Progenitor cell of endocrine pancreas (in vitro differentiated cells): Measurements from ENCODE around the gene GPLD1. TPM values are rescaled to one million over a fixed set of nuclear protein-coding genes. Genes with fewer than 3 reads are reported as not detected.

Experiments
- DNase-seq: peaks from one replicate; pipeline ENCODE4 v3.0.0; 2021; ENCODE audit warnings: low spot score; ENCODE audit not compliant: unreplicated experiment
- H3K27ac Mint-ChIP-seq: 2 replicates; pipeline ENCODE4 v1.8.0; 2021; ENCODE audit warnings: mild to moderate bottlenecking, moderate library complexity, mixed read lengths
- H3K27me3 Mint-ChIP-seq: 2 replicates; pipeline ENCODE4 v1.8.0; 2021; ENCODE audit warnings: mixed read lengths
- H3K36me3 Mint-ChIP-seq: 2 replicates; pipeline ENCODE4 v1.8.0; 2022; ENCODE audit warnings: mixed read lengths; ENCODE audit not compliant: insufficient read depth
- H3K4me1 Mint-ChIP-seq: 2 replicates; pipeline ENCODE4 v1.8.0; 2021; ENCODE audit warnings: low read depth, mixed read lengths
- H3K4me3 Mint-ChIP-seq: 2 replicates; pipeline ENCODE4 v1.8.0; 2021; ENCODE audit warnings: low read depth, mild to moderate bottlenecking, moderate library complexity, mixed read lengths
- H3K9me3 Mint-ChIP-seq: 2 replicates; pipeline ENCODE4 v1.8.0; 2021; ENCODE audit warnings: low read depth, mixed read lengths
- CTCF ChIP-seq: fragments of 200-600 bp; sonication (generic); IDR thresholded peaks from one replicate; pipeline ENCODE4 v1.5.0; 2021; ENCODE audit warnings: antibody characterized with exemption, mild to moderate bottlenecking; ENCODE audit not compliant: unreplicated experiment
- total RNA-seq: library from RNA; stranded (reverse); gene quantifications from 2 replicates; pipeline ENCODE4 v1.2.1, GENCODE V29; 2021

The GPLD1 gene
- total RNA-seq, 1 donor from 2014 or later = 6.6 TPM

GRCh38 chr6:24472181-24472580, 17.2 kb downstream of the GPLD1 start:
- no peak for TF ChIP-seq CTCF
- Mint-ChIP-seq H3K36me3 (peaks cover 3% of the 10 kb centered on the region), H3K4me3 (no peak overlapping the region), H3K9me3 (no peaks in the 10 kb centered on the region), H3K27ac (no peak overlapping the region), H3K4me1 (no peaks in the 10 kb centered on the region), H3K27me3 (no peaks in the 10 kb centered on the region)
- DNase-seq = no peak

- Mint-ChIP-seq H3K36me3 (no peaks in the 10 kb centered on the region), H3K27ac (no peak overlapping the region), H3K4me1 (no peaks in the 10 kb centered on the region), H3K9me3 (no peaks in the 10 kb centered on the region), H3K27me3 (no peaks in the 10 kb centered on the region), H3K4me3 (no peak overlapping the region)
- DNase-seq = no peak
- no peak for TF ChIP-seq CTCF
Measured at GRCh38 chr6:24469811-24470210, 19.6 kb downstream of the GPLD1 start.

- H3K27ac Mint-ChIP-seq = no peak overlapping the region
- no peaks in the 10 kb centered on the region for H3K36me3 Mint-ChIP-seq
- no peak overlapping the region for H3K4me3 Mint-ChIP-seq
- H3K27me3 Mint-ChIP-seq = no peaks in the 10 kb centered on the region
- H3K4me1 Mint-ChIP-seq = no peaks in the 10 kb centered on the region
- TF ChIP-seq CTCF = no peak
- no peaks in the 10 kb centered on the region for H3K9me3 Mint-ChIP-seq
- no peak for DNase-seq
Measured at GRCh38 chr6:24464253-24465038, 24.9 kb downstream of the GPLD1 start.

GRCh38 chr6:24460966-24461365, 28.4 kb downstream of the GPLD1 start:
- no peaks in the 10 kb centered on the region for H3K4me1 Mint-ChIP-seq
- H3K4me3 Mint-ChIP-seq = no peak overlapping the region
- no peaks in the 10 kb centered on the region for H3K9me3 Mint-ChIP-seq
- no peaks in the 10 kb centered on the region for H3K36me3 Mint-ChIP-seq
- no peak for DNase-seq
- TF ChIP-seq CTCF = no peak
- H3K27ac Mint-ChIP-seq = no peak overlapping the region
- H3K27me3 Mint-ChIP-seq = no peaks in the 10 kb centered on the region

GRCh38 chr6:24458941-24459340, 30.4 kb downstream of the GPLD1 start:
- no peaks in the 10 kb centered on the region for H3K4me1 Mint-ChIP-seq
- TF ChIP-seq CTCF = no peak
- H3K36me3 Mint-ChIP-seq = no peaks in the 10 kb centered on the region
- H3K27ac Mint-ChIP-seq = no peak overlapping the region
- no peak overlapping the region for H3K4me3 Mint-ChIP-seq
- H3K27me3 Mint-ChIP-seq = no peaks in the 10 kb centered on the region
- no peak for DNase-seq
- H3K9me3 Mint-ChIP-seq = no peaks in the 10 kb centered on the region
